Fibroblast of lung (primary cell): ENCODE measurements around the gene ZNF490.

ENCODE experiments used
- CTCF ChIP-seq, 2 donors: IDR thresholded peaks in 1 of 2; conservative IDR thresholded peaks in 1 of 2; 1 replicate in 1 of 2; 2 replicates in 1 of 2; pipeline ENCODE4 v1.5.1; 2011 to 2012; ENCODE audit warnings: low read length in 2 of 2, control low read depth in 1 of 2, inconsistent platforms in 1 of 2, low read depth in 1 of 2, mild to moderate bottlenecking in 1 of 2
- EZH2 ChIP-seq: IDR thresholded peaks from 2 replicates; pipeline ENCODE4 v1.5.1; 2012; ENCODE audit warnings: low read length, control low read depth, mild to moderate bottlenecking; ENCODE audit errors: missing control alignments

GRCh38 chr19:12543855-12544254 lies 66.8 kb downstream of the ZNF490 start:
- TF ChIP-seq CTCF (conservative IDR thresholded peaks at IDR 0.05 in 1 of 2, IDR thresholded peaks at IDR 0.05 in 1 of 2; ENCODE audit: low read depth in 1 of 2, low read length in 2 of 2): no peak
- TF ChIP-seq EZH2: no peak
